ENCODE measurements around the gene FAU.

The FAU gene

DNA sequence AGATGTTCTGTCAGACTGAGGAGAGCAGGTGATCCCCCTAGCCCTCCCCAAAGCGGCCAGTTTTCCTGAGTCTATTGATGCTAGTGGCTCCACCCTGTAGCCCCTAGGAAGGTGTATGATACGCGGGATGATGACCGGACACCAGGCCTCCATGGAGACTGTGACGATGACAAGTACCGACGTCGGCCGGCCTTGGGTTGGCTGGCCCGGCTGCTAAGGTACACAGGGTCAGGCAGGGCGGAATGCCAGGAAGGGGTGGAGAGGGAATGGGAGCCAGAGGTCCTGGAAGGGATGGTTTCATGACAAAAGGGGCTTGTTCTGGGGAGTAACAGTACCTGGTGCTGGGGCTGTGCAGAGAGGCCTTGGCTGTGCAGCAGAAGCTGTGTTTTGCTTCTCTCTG lies 34.7 kb downstream of the FAU start:
- Histone ChIP-seq H3K4me1 (ENCODE audit: insufficient read depth, insufficient read length) (no peaks in the 10 kb centered on the region), H3K36me3 (ENCODE audit: insufficient read depth, insufficient read length, low read length) (peaks cover 67% of the 10 kb centered on the region), H3K27me3 (ENCODE audit: insufficient read depth, insufficient read length) (no peaks in the 10 kb centered on the region), H3K9ac (ENCODE audit: insufficient read length, low read depth) (no peak overlapping the region), H3K4me3 (ENCODE audit: insufficient read length, low read depth) (no peak overlapping the region), H3K9me3 (ENCODE audit: insufficient read depth, low read length) (no peaks in the 10 kb centered on the region)
- TF ChIP-seq ZNF274 (IDR thresholded peaks at IDR 0.05; ENCODE audit: low read depth, low read length) (no peak), YY1 (IDR thresholded peaks at IDR 0.05; ENCODE audit: insufficient read depth, insufficient read length) (no peak), SUZ12 (IDR thresholded peaks at IDR 0.05; ENCODE audit: extremely low read depth, insufficient read depth, insufficient read length) (no peak)
- no peak for DNase-seq (ENCODE audit: low read depth, low spot score)

DNA sequence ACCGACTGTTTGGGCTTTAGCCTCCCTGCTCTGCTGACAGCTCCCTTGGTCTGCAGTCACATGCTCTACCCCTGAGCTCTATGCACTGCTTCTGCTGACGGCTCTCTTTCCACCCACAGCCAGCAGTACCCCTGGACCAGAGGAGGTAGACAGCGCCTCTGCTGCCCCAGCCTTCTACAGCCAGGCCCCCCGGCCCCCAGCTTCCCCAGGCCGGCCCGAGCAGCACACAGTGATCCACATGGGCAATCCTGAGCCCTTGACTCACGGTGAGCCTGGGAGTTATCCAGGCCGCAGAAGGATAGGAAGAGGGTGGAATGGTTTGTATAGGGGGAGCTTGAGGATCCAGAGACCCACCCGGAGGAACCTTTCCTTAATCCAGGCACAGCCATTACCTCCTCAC lies 35.1 kb downstream of the FAU start:
- H3K36me3 ChIP-seq (ENCODE audit: insufficient read depth, insufficient read length, low read length), result peaks cover 71% of the 10 kb centered on the region
- DNase-seq (ENCODE audit: low read depth, low spot score), result no peak
- H3K4me3 ChIP-seq (ENCODE audit: insufficient read length, low read depth), result no peak overlapping the region
- TF ChIP-seq ZNF274 (IDR thresholded peaks at IDR 0.05; ENCODE audit: low read depth, low read length), result no peak
- TF ChIP-seq SUZ12 (IDR thresholded peaks at IDR 0.05; ENCODE audit: extremely low read depth, insufficient read depth, insufficient read length), result no peak
- no peak for TF ChIP-seq YY1 (IDR thresholded peaks at IDR 0.05; ENCODE audit: insufficient read depth, insufficient read length)
- H3K9me3 ChIP-seq (ENCODE audit: insufficient read depth, low read length), result no peaks in the 10 kb centered on the region
- no peaks in the 10 kb centered on the region for H3K4me1 ChIP-seq (ENCODE audit: insufficient read depth, insufficient read length)
- H3K9ac ChIP-seq (ENCODE audit: insufficient read length, low read depth), result no peak overlapping the region
- no peaks in the 10 kb centered on the region for H3K27me3 ChIP-seq (ENCODE audit: insufficient read depth, insufficient read length)

DNA sequence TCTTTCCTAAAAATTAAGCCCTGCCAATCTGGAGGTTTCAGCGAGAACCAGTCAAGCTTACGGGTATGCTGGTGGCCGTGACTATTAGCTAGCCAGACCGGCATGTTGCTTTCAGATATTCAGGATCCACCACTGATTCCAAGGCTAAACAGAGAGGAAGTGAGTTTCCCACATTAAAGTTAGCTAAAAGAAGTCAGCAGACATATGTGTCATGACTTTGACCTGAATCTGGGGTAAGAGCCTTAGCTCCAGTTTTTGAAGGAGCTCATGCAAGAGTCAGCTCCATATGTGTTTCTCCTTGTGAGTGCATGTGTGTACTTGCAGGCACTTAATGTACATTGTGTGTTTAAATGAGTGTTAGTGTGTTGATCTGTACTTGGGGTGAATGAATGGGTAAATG lies 36.5 kb downstream of the FAU start:
- no peak for DNase-seq (ENCODE audit: low read depth, low spot score)
- TF ChIP-seq ZNF274 (IDR thresholded peaks at IDR 0.05; ENCODE audit: low read depth, low read length) (no peak), YY1 (IDR thresholded peaks at IDR 0.05; ENCODE audit: insufficient read depth, insufficient read length) (no peak), SUZ12 (IDR thresholded peaks at IDR 0.05; ENCODE audit: extremely low read depth, insufficient read depth, insufficient read length) (no peak)
- H3K36me3 ChIP-seq (ENCODE audit: insufficient read depth, insufficient read length, low read length), result peaks cover 81% of the 10 kb centered on the region
- no peak overlapping the region for H3K4me3 ChIP-seq (ENCODE audit: insufficient read length, low read depth)
- no peaks in the 10 kb centered on the region for H3K27me3 ChIP-seq (ENCODE audit: insufficient read depth, insufficient read length)
- H3K4me1 ChIP-seq (ENCODE audit: insufficient read depth, insufficient read length), result no peaks in the 10 kb centered on the region
- no peaks in the 10 kb centered on the region for H3K9me3 ChIP-seq (ENCODE audit: insufficient read depth, low read length)
- H3K9ac ChIP-seq (ENCODE audit: insufficient read length, low read depth), result peak overlapping the region; percentile 86

DNA sequence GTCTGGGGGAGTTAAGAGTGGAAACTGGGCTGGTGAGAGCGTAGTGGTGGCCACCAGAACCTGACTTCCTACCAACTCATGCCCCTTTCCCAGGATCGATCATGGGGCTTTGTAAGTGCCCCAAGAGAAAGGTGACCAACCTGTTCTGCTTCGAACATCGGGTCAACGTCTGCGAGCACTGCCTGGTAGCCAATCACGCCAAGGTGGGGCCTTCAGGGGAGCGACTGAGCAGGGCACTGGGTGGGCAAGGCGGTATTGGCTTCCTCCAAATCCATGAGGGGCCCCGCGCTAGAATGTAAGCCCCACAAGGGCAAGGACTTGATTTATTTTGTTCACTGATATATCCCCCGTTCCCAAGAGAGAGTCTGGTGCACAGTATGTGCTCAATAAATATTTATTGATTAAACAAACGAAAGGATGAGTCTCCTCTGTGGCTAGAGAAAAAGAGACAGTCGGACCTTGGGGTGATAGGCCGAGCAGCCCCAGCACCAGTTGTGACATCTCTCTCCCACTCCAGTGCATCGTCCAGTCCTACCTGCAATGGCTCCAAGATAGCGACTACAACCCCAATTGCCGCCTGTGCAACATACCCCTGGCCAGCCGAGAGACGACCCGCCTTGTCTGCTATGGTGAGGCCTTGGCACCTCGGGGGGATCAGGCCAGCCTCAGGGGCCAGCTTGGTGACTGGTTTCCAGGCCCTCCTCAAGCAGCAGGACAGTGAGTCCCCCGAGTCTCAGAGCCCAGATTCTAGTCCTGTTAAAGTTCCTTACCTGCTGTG lies 37.1 kb downstream of the FAU start:
- Histone ChIP-seq H3K4me1 (ENCODE audit: insufficient read depth, insufficient read length) (no peaks in the 10 kb centered on the region), H3K27me3 (ENCODE audit: insufficient read depth, insufficient read length) (no peaks in the 10 kb centered on the region), H3K9ac (ENCODE audit: insufficient read length, low read depth) (peak overlapping the region; percentile 86), H3K9me3 (ENCODE audit: insufficient read depth, low read length) (no peaks in the 10 kb centered on the region), H3K4me3 (ENCODE audit: insufficient read length, low read depth) (peak overlapping the region; percentile 75), H3K36me3 (ENCODE audit: insufficient read depth, insufficient read length, low read length) (peaks cover 83% of the 10 kb centered on the region)
- TF ChIP-seq SUZ12 (IDR thresholded peaks at IDR 0.05; ENCODE audit: extremely low read depth, insufficient read depth, insufficient read length) (no peak), YY1 (IDR thresholded peaks at IDR 0.05; ENCODE audit: insufficient read depth, insufficient read length) (no peak), ZNF274 (IDR thresholded peaks at IDR 0.05; ENCODE audit: low read depth, low read length) (no peak)
- DNase-seq (ENCODE audit: low read depth, low spot score), result no peak

DNA sequence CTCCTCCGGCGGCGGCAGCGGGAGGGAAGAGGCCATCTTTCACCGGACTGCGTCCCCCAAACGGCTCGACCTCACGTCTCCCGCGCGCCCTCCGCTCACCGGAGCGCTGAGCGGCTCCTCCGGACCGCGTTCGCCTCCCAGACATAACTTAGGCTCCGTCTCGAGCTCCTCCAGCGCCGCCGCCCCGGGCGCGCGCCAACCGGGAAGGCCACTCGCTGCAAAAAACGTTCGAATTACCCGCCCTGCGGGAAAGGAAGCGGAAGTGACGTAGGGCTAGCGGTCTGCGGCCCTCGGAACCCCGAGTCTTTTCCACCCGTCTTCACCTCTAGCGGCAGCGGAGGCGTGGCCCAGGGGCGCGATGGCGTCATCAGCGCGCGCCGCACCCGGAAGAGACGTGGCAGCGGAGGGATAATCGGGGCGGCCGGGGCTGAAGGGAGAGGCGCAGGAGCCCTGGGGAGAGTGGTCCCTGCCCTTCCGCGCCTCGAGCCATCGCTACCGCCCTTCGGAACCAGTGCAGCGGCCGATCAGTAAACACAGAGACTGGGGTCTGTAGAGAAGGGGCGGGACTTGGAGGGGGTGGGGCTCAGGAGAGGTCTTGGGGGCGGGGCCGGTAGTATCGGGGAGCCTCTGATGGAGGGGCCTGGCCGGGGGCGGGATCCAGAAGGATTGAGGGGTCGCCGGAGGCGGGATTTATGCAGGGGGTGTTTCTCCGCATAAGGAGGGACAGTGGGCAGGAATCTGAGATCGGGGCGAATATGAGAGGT lies 37.9 kb downstream of the FAU start, which contains the start of the genes CDCA5 and ZFPL1:
Gene CDCA5 (minus strand): TSS at position 207 of the 764 bp plus-strand sequence. CDS start 62 bp downstream, at position 145.
Gene ZFPL1 (plus strand): TSS at position 389 of the 764 bp plus-strand sequence. CDS start 477 bp downstream, outside the sequence.
- Histone ChIP-seq H3K4me3 (ENCODE audit: insufficient read length, low read depth) (peak within 1 kb of the TSS; percentile 75), H3K9ac (ENCODE audit: insufficient read length, low read depth) (peak within 1 kb of the TSS; percentile 86), H3K4me1 (ENCODE audit: insufficient read depth, insufficient read length) (no peaks in the 10 kb centered on the region), H3K9me3 (ENCODE audit: insufficient read depth, low read length) (no peaks in the 10 kb centered on the region), H3K27me3 (ENCODE audit: insufficient read depth, insufficient read length) (no peaks in the 10 kb centered on the region), H3K36me3 (ENCODE audit: insufficient read depth, insufficient read length, low read length) (peaks cover 82% of the 10 kb centered on the region)
- peak; percentile 96 for DNase-seq (ENCODE audit: low read depth, low spot score)
- TF ChIP-seq YY1 (IDR thresholded peaks at IDR 0.05; ENCODE audit: insufficient read depth, insufficient read length) (no peak), ZNF274 (IDR thresholded peaks at IDR 0.05; ENCODE audit: low read depth, low read length) (no peak), SUZ12 (IDR thresholded peaks at IDR 0.05; ENCODE audit: extremely low read depth, insufficient read depth, insufficient read length) (no peak)

DNA sequence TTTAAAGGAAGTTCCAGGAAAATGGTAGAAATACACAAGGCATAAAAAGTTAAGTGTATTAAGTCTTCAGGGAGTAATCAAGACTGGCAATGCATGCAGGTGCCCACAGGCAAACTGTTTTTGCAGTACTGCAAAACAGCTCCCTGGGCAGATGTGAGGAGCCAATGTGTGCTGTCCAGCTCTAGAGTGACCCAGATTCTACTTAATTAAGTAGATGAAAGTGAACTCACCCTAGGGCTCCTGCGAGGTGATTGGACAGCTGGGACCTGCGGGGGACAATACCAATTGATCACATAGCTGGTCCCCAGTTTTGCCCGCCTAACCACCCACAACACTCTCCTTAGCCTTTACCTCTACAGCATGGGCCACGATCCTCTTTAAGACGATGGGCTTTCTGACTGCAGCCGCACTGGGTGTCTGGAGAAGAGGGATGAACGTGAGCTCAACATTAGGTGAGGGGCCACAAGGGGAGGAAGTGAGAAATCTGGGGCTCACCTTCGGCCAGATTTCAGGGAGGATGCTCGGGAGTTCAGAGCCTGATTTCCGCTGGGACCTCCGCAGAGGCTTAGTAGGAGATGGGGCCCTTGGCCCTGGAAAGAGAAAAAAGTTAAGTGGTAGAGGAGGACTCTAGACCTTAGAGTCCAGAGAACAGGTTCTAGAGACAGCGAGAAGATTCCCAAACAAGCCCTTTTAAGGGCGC lies 38.6 kb downstream of the FAU start:
- Histone ChIP-seq H3K27me3 (ENCODE audit: insufficient read depth, insufficient read length) (no peaks in the 10 kb centered on the region), H3K9ac (ENCODE audit: insufficient read length, low read depth) (peak overlapping the region; percentile 86), H3K4me3 (ENCODE audit: insufficient read length, low read depth) (peak overlapping the region; percentile 75), H3K4me1 (ENCODE audit: insufficient read depth, insufficient read length) (no peaks in the 10 kb centered on the region), H3K9me3 (ENCODE audit: insufficient read depth, low read length) (no peaks in the 10 kb centered on the region), H3K36me3 (ENCODE audit: insufficient read depth, insufficient read length, low read length) (peaks cover 82% of the 10 kb centered on the region)
- DNase-seq (ENCODE audit: low read depth, low spot score), result no peak
- no peak for TF ChIP-seq ZNF274 (IDR thresholded peaks at IDR 0.05; ENCODE audit: low read depth, low read length)
- no peak for TF ChIP-seq YY1 (IDR thresholded peaks at IDR 0.05; ENCODE audit: insufficient read depth, insufficient read length)
- no peak for TF ChIP-seq SUZ12 (IDR thresholded peaks at IDR 0.05; ENCODE audit: extremely low read depth, insufficient read depth, insufficient read length)
